ENCODE measurements around the gene NINJ1.

- TF ChIP-seq CTCF (IDR thresholded peaks at IDR 0.05) (no peak), EZH2 (IDR thresholded peaks at IDR 0.05; ENCODE audit: borderline replicate concordance, insufficient read depth, low read depth, low read length, poor library complexity, severe bottlenecking) (no peak)
Observed at GRCh38 chr9:93108291-93109041, 25.6 kb downstream of the NINJ1 start.
